ENCODE results near the gene CCDC9B.

CCDC9B gene

DNA sequence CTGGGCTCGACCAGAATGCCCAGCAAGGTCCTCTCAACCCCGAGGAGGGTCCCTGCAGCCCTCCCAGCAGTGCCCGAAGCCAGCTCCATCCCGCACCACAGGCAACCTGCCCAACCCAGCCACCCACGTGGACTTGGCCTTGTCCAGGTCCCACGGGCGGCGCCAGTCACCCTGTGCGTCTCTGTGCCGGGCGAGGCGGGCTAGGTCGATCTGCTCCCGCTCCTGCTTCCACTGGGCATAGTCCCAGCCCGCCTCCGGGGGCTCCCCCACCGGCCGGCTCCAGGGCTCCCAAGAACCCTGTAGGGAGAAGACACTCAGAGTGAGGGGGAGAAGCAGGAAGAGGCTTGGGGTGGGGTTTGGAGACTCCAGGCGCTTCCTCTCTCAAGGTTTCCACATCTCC lies 3.1 kb downstream of the CCDC9B start:
- no peak for TF ChIP-seq ZFX (IDR thresholded peaks at IDR 0.05; ENCODE audit: borderline replicate concordance)
- TF ChIP-seq CTCF (IDR thresholded peaks at IDR 0.05), result no peak
- no peak overlapping the region for H3K27ac ChIP-seq

DNA sequence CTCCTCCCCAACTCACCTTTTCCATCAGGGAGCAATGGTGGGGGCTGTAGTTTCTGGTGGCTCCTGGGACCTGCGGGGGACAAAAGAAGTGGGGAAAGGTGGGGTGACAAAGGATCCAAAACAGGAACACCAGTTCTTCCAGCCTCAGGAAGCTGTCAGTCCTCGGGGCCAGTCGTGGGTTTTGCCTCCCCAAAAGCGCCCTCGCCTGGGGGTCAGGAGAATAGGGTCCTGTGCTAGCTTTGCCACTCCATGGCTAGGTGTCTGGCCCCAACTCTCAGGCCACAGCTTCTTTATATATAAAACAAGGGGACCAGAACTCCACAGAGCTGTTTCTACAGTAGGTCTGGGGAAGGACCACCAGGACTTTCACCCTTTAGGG lies 4.0 kb downstream of the CCDC9B start:
- no peak; the same call in 1 of the 2 replicates for TF ChIP-seq CTCF (IDR thresholded peaks at IDR 0.05)
- TF ChIP-seq ZFX (IDR thresholded peaks at IDR 0.05; ENCODE audit: borderline replicate concordance), result no peak
- no peak overlapping the region for H3K27ac ChIP-seq

GRCh38 chr15:40335938-40336743 lies 4.6 kb downstream of the CCDC9B start:
- no peak overlapping the region for H3K27ac ChIP-seq
- TF ChIP-seq ZFX (IDR thresholded peaks at IDR 0.05; ENCODE audit: borderline replicate concordance), result no peak
- TF ChIP-seq CTCF (IDR thresholded peaks at IDR 0.05), result no peak

DNA sequence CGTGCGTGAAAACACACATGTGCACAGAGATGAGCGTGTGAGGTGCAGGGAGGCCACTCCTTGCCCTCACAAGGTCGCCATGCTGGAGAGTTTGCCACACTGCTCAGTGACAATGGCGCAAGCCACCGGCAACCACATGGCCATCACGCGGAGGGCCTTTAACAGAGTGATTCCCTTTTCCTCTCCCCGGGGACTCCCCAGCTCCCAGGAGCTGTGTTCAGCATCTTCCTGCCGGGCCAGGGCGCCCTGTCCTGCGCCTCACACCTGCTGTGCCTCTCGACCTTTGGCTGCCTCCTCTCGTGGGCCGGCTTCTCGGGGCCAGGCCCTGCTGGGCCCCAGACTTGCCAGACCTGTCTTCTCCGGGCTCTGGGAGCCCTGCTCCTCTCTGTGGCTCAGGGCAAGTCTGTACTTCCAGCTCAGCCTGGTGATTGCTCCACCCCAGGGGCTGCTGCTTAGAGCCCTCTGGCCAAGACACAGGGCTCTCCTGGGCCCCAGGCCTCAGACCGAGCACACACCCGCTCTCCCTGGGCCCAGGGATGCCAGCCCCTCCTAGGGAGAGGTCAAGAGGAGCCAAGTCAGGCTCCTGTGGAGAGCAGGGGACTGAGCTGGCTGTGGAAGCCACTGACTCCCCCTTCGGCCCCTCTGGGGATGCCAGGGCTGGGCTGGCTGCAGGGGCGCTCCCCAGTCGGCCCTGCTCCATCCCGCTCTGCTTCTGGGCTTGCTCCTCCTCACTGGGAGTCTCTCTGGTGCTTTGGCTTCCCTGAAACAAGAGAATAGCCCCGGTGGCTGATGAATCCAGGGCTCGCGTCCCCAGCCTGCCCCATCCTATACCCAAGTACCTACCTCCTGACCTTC lies 5.6 kb downstream of the CCDC9B start:
- H3K27ac ChIP-seq, result no peak overlapping the region
- TF ChIP-seq ZFX (IDR thresholded peaks at IDR 0.05; ENCODE audit: borderline replicate concordance), result no peak
- no peak for TF ChIP-seq CTCF (IDR thresholded peaks at IDR 0.05)

DNA sequence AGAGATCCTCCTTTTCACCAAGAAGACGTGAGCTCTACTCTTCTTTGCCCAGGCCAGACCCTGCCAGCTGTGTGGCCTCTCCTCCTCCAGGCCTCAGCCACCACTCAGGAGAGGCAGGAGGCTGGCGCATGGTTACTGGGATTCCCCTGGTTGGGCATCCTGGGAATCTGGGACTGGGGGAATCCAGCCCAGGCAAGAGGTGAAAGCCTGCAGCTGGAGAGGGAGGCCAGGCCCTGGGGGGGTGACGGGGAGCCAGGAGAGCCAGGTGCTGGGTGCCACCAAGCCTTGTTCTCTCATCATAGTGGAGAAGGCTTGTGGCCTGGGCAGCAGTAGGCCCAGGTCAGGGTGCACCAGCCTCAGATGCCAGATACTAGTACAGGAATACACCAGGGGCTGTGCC lies 6.2 kb downstream of the CCDC9B start:
- H3K27ac ChIP-seq, result no peak overlapping the region

GRCh38 chr15:40333922-40334492 lies 6.7 kb downstream of the CCDC9B start:
- no peak for TF ChIP-seq ZFX (IDR thresholded peaks at IDR 0.05; ENCODE audit: borderline replicate concordance)
- no peak overlapping the region for H3K27ac ChIP-seq

More for the DNA sequence above, 6.2 kb downstream of the CCDC9B start:
- TF ChIP-seq ZFX (IDR thresholded peaks at IDR 0.05; ENCODE audit: borderline replicate concordance) (no peak), CTCF (IDR thresholded peaks at IDR 0.05) (no peak)

GRCh38 chr15:40332113-40332781 lies 8.5 kb downstream of the CCDC9B start:
- no peak for TF ChIP-seq CTCF (IDR thresholded peaks at IDR 0.05)
- TF ChIP-seq ZFX (IDR thresholded peaks at IDR 0.05; ENCODE audit: borderline replicate concordance), result no peak
- H3K27ac ChIP-seq, result no peak overlapping the region

Data from 22Rv1 (cell line).